Stomach (tissue), 9 donors: ENCODE measurements around the gene SHROOM4. TPM values are rescaled to one million over a fixed set of nuclear protein-coding genes. Genes with fewer than 3 reads are reported as not detected.

Experiments used
- DNase-seq, 2 donors: peaks; one replicate each; pipeline versions ENCODE4 v3.0.0 to v3.0.0-alpha.2; 2013 to 2019
- H3K27ac ChIP-seq, 5 donors: fragments of 200-600 bp in 4 of 5; sonication (generic) in 4 of 5; one replicate each; pipeline ENCODE4 v1.5.1; 2013 to 2019; ENCODE audit warnings: mild to moderate bottlenecking in 1 of 5, moderate library complexity in 1 of 5
- H3K27me3 ChIP-seq, 3 donors: fragments of 200-600 bp; sonication (generic); one replicate each; pipeline ENCODE4 v1.5.1; 2017 to 2019; ENCODE audit warnings: mixed run types in 1 of 3
- H3K36me3 ChIP-seq, 4 donors: fragments of 200-600 bp; sonication (generic); 1 replicate in 3 of 4; 2 replicates in 1 of 4; pipeline ENCODE4 v1.5.1; 2016 to 2019
- H3K4me1 ChIP-seq, 4 donors: fragments of 200-600 bp; sonication (generic); one replicate each; pipeline ENCODE4 v1.5.1; 2016 to 2019
- H3K4me3 ChIP-seq, 4 donors: fragments of 200-600 bp; sonication (generic) in 3 of 4; one replicate each; pipeline ENCODE4 v1.5.1; 2016 to 2019; ENCODE audit warnings: mild to moderate bottlenecking in 1 of 4
- H3K9me3 ChIP-seq, 4 donors: fragments of 200-600 bp; sonication (generic); one replicate each; pipeline ENCODE4 v1.5.1; 2016 to 2019
- CTCF ChIP-seq, 7 experiments: fragments of 450-650 bp in 4 of 7; fragments of 200-600 bp in 3 of 7; sonication (generic) in 3 of 7; IDR thresholded peaks; one replicate each; pipeline ENCODE4 v1.5.1; 2016 to 2019; ENCODE audit warnings: antibody characterized with exemption in 7 of 7, control low read depth in 2 of 7, mild to moderate bottlenecking in 1 of 7
- EP300 ChIP-seq: sonication (generic); formaldehyde crosslinking; IDR thresholded peaks from one replicate; pipeline ENCODE4 v1.6.1; 2017; ENCODE audit warnings: antibody characterized with exemption
- POLR2A ChIP-seq, 4 donors: fragments of 450-650 bp; IDR thresholded peaks; one replicate each; pipeline ENCODE4 v1.6.1; 2016; ENCODE audit warnings: antibody characterized with exemption in 4 of 4, control low read depth in 2 of 4, mild to moderate bottlenecking in 1 of 4, moderate library complexity in 1 of 4
- POLR2AphosphoS5 ChIP-seq, 3 donors: sonication (generic); formaldehyde crosslinking; IDR thresholded peaks; one replicate each; pipeline ENCODE4 v1.6.1; 2016; ENCODE audit warnings: antibody characterized with exemption in 3 of 3
- WGBS, 5 donors: extraction: QIAGEN DNeasy Blood & Tissue Kit in 3 of 5; methylation state at CpG; one replicate each; pipeline versions ENCODE4 v1.1.5 to v1.1.7; 2013 to 2018; 5-methylcytosine and 5-hydroxymethylcytosine counted together
- intact Hi-C: fragments of 100-400 bp; cut with DNase I; formaldehyde crosslinking; loops from one replicate; pipeline ENCODE4 v1.15.1; 2023; ENCODE audit warnings: low total_unique reads
- polyA plus RNA-seq, 3 donors: library from polyadenylated mRNA; stranded (reverse); fragments of 200-250 nt; gene quantifications; one replicate each; pipeline ENCODE4 v1.2.3, GENCODE V29; 2013
- total RNA-seq, 5 donors: library from RNA; depleted of rRNA; stranded (reverse); fragments of >200 nt; gene quantifications; one replicate each; pipeline versions ENCODE4 v1.1.0 to v1.2.3, GENCODE V29; 2014 to 2016
- donor health status: healthy with polysubstance abuse.
- donor health status: Bipolar disorder and iron deficiency.
- donor health status: healthy.

The SHROOM4 gene
- total and polyA plus RNA-seq, 8 donors, result 0.88 to 8.3 (median 2.6) TPM

- no peak for TF ChIP-seq CTCF (IDR thresholded peaks at IDR 0.05)
- no peak for TF ChIP-seq POLR2AphosphoS5 (IDR thresholded peaks at IDR 0.05)
- no peak for TF ChIP-seq EP300
- TF ChIP-seq POLR2A (IDR thresholded peaks at IDR 0.05), result no peak
- Histone ChIP-seq H3K9me3 (no peaks in the 10 kb centered on the region), H3K36me3 (no peaks in the 10 kb centered on the region), H3K4me3 (no peak overlapping the region), H3K27me3 (peaks cover 0 to 15% (median 0%) of the 10 kb centered on the region in 3 donors), H3K4me1 (no peaks in the 10 kb centered on the region), H3K27ac (no peak overlapping the region)
- no peak for DNase-seq
- intact Hi-C loops, result no loop called here
- 26 to 55% (median 47%) methylated on average over 2 of the region's 2 CpGs for WGBS, 5 donors
Measured at GRCh38 chrX:50627696-50628095, 186.3 kb downstream of the SHROOM4 start.

- Histone ChIP-seq H3K9me3 (no peaks in the 10 kb centered on the region), H3K4me1 (no peaks in the 10 kb centered on the region), H3K27ac (no peak overlapping the region), H3K27me3 (peaks cover 0 to 15% (median 0%) of the 10 kb centered on the region in 3 donors), H3K4me3 (no peak overlapping the region), H3K36me3 (no peaks in the 10 kb centered on the region)
- intact Hi-C loops, result no loop called here
- no peak for DNase-seq
- WGBS, 5 donors, result 84 to 91% (median 86%) methylated on average over 3 to 4 of the region's 4 CpGs
- TF ChIP-seq CTCF (IDR thresholded peaks at IDR 0.05) (no peak), EP300 (no peak), POLR2AphosphoS5 (IDR thresholded peaks at IDR 0.05) (no peak), POLR2A (IDR thresholded peaks at IDR 0.05) (no peak)
Measured at GRCh38 chrX:50626432-50626831, 187.6 kb downstream of the SHROOM4 start.

GRCh38 chrX:50622751-50623150, 191.2 kb downstream of the SHROOM4 start:
- no peak for TF ChIP-seq POLR2AphosphoS5 (IDR thresholded peaks at IDR 0.05)
- no peak for TF ChIP-seq EP300
- no peak for TF ChIP-seq POLR2A (IDR thresholded peaks at IDR 0.05)
- no peak for TF ChIP-seq CTCF (IDR thresholded peaks at IDR 0.05)
- Histone ChIP-seq H3K4me3 (no peak overlapping the region), H3K4me1 (peaks cover 0 to 3% (median 0%) of the 10 kb centered on the region in 4 donors), H3K36me3 (no peaks in the 10 kb centered on the region), H3K27me3 (peaks cover 0 to 7% (median 0%) of the 10 kb centered on the region in 3 donors), H3K27ac (no peak overlapping the region), H3K9me3 (no peaks in the 10 kb centered on the region)
- no peak for DNase-seq
- intact Hi-C loops, result no loop called here
- WGBS, 5 donors, result 48 to 93% (median 78%) methylated on average over 1 of the region's 1 CpG

- Histone ChIP-seq H3K4me1 (peaks cover 0 to 3% (median 0%) of the 10 kb centered on the region in 4 donors), H3K9me3 (no peaks in the 10 kb centered on the region), H3K4me3 (no peak overlapping the region), H3K36me3 (no peaks in the 10 kb centered on the region), H3K27me3 (peaks cover 0 to 5% (median 0%) of the 10 kb centered on the region in 3 donors), H3K27ac (peak overlapping the region in 1 of 5 donors; percentile 32)
- TF ChIP-seq EP300 (no peak), POLR2A (IDR thresholded peaks at IDR 0.05) (no peak), CTCF (IDR thresholded peaks at IDR 0.05) (no peak), POLR2AphosphoS5 (IDR thresholded peaks at IDR 0.05) (no peak)
- intact Hi-C loops, result no loop called here
- DNase-seq, result peak in 1 of 2 donors; percentile 21
- WGBS, 5 donors, result 33 to 61% (median 46%) methylated on average over 9 to 12 of the region's 12 CpGs
Measured at GRCh38 chrX:50618788-50619558, 195.0 kb downstream of the SHROOM4 start.
